ENCODE results near the gene METRN. TPM values are rescaled to one million over a fixed set of nuclear protein-coding genes. Genes with fewer than 3 reads are reported as not detected.

The METRN gene
- total and polyA plus RNA-seq, 4 donors = 10.9 to 67.3 (median 41.5) TPM

- no peak overlapping the region for H3K9ac ChIP-seq (ENCODE audit: insufficient read depth in 1 of 2, low read length in 2 of 2)
- ATAC-seq (ENCODE audit: insufficient read depth, low FRiP score) = no peak
- no peak overlapping the region for H3K4me3 ChIP-seq
- no peak for DNase-seq
- no peaks in the 10 kb centered on the region for H3K36me3 ChIP-seq (ENCODE audit: control insufficient read depth in 4 of 4, insufficient read depth in 4 of 4, low read length in 4 of 4)
- no peaks in the 10 kb centered on the region for H3K9me3 ChIP-seq (ENCODE audit: control insufficient read depth in 4 of 4, insufficient read depth in 3 of 4, low read length in 3 of 4)
- H3K27ac ChIP-seq (ENCODE audit: low read depth in 1 of 2, low read length in 1 of 2) = no peak overlapping the region
- 84 to 93% methylated on average over 39 of the region's 39 CpGs for WGBS, 2 donors
- no peak for TF ChIP-seq CTCF (IDR thresholded peaks at IDR 0.05; ENCODE audit: control extremely low read depth, extremely low read depth)
- H3K27me3 ChIP-seq (ENCODE audit: control insufficient read depth in 3 of 3, insufficient read depth in 3 of 3, low read length in 2 of 3) = no peaks in the 10 kb centered on the region
- H3K4me1 ChIP-seq (ENCODE audit: control insufficient read depth in 5 of 5, insufficient read depth in 5 of 5, low read length in 5 of 5) = peaks cover 0 to 3% (median 0%) of the 10 kb centered on the region in 5 donors
Measured at GRCh38 chr16:747978-748746, 33.2 kb downstream of the METRN start.

- H3K27ac ChIP-seq (ENCODE audit: low read depth in 1 of 2, low read length in 1 of 2) = no peak overlapping the region
- no peak for TF ChIP-seq CTCF (IDR thresholded peaks at IDR 0.05; ENCODE audit: control extremely low read depth, extremely low read depth)
- DNase-seq (no peak), ATAC-seq (ENCODE audit: insufficient read depth, low FRiP score) (no peak)
- H3K9me3 ChIP-seq (ENCODE audit: control insufficient read depth in 4 of 4, insufficient read depth in 3 of 4, low read length in 3 of 4) = no peaks in the 10 kb centered on the region
- no peaks in the 10 kb centered on the region for H3K27me3 ChIP-seq (ENCODE audit: control insufficient read depth in 3 of 3, insufficient read depth in 3 of 3, low read length in 2 of 3)
- peaks cover 0 to 3% (median 0%) of the 10 kb centered on the region in 5 donors for H3K4me1 ChIP-seq (ENCODE audit: control insufficient read depth in 5 of 5, insufficient read depth in 5 of 5, low read length in 5 of 5)
- 72 to 80% methylated on average over 6 of the region's 6 CpGs for WGBS, 2 donors
- no peaks in the 10 kb centered on the region for H3K36me3 ChIP-seq (ENCODE audit: control insufficient read depth in 4 of 4, insufficient read depth in 4 of 4, low read length in 4 of 4)
- H3K4me3 ChIP-seq = no peak overlapping the region
- no peak overlapping the region for H3K9ac ChIP-seq (ENCODE audit: insufficient read depth in 1 of 2, low read length in 2 of 2)
Measured at GRCh38 chr16:749010-749409, 34.1 kb downstream of the METRN start.

- no peak for TF ChIP-seq CTCF (IDR thresholded peaks at IDR 0.05; ENCODE audit: control extremely low read depth, extremely low read depth)
- Histone ChIP-seq H3K36me3 (ENCODE audit: control insufficient read depth in 4 of 4, insufficient read depth in 4 of 4, low read length in 4 of 4) (no peaks in the 10 kb centered on the region), H3K4me3 (no peak overlapping the region), H3K27ac (ENCODE audit: low read depth in 1 of 2, low read length in 1 of 2) (no peak overlapping the region), H3K27me3 (ENCODE audit: control insufficient read depth in 3 of 3, insufficient read depth in 3 of 3, low read length in 2 of 3) (no peaks in the 10 kb centered on the region), H3K9me3 (ENCODE audit: control insufficient read depth in 4 of 4, insufficient read depth in 3 of 4, low read length in 3 of 4) (no peaks in the 10 kb centered on the region), H3K4me1 (ENCODE audit: control insufficient read depth in 5 of 5, insufficient read depth in 5 of 5, low read length in 5 of 5) (peaks cover 0 to 3% (median 0%) of the 10 kb centered on the region in 5 donors), H3K9ac (ENCODE audit: insufficient read depth in 1 of 2, low read length in 2 of 2) (no peak overlapping the region)
- 71 to 74% methylated on average over 9 of the region's 9 CpGs for WGBS, 2 donors
- no peak for DNase-seq
- ATAC-seq (ENCODE audit: insufficient read depth, low FRiP score) = no peak
Measured at GRCh38 chr16:750485-750884, 35.6 kb downstream of the METRN start.

Measured in lung (tissue), 12 donors.